Keratinocyte (primary cell): Measurements from ENCODE around the gene MFAP2. TPM values are rescaled to one million over a fixed set of nuclear protein-coding genes. Genes with fewer than 3 reads are reported as not detected.

ENCODE experiments used
- DNase-seq: peaks from one replicate; pipeline ENCODE4 v3.0.0-alpha.2; 2011; ENCODE audit warnings: low read depth, missing footprints, low spot score
- FAIRE-seq: peaks from 2 replicates; lab custom pipeline; 2011; peaks lifted over from hg19 to GRCh38; lab: Jason Lieb, UNC
- H2AFZ ChIP-seq: 2 replicates; pipeline ENCODE4 v1.6.0; 2012; ENCODE audit warnings: low read length, control low read depth, inconsistent platforms; ENCODE audit not compliant: control insufficient read depth
- H3K27ac ChIP-seq: 2 replicates; pipeline ENCODE4 v1.5.1; 2011; ENCODE audit warnings: low read length; ENCODE audit not compliant: control insufficient read depth, insufficient read depth
- H3K27me3 ChIP-seq: 3 replicates; pipeline ENCODE4 v1.6.0; 2011; ENCODE audit warnings: low read length; ENCODE audit not compliant: control insufficient read depth, insufficient read depth; ENCODE audit errors: extremely low read depth
- H3K36me3 ChIP-seq, 2 experiments: 2 replicates in 1 of 2; 3 replicates in 1 of 2; pipeline ENCODE4 v1.5.1; 2011; ENCODE audit warnings: low read length in 2 of 2, mild to moderate bottlenecking in 1 of 2; ENCODE audit not compliant: control insufficient read depth in 2 of 2, insufficient read depth in 2 of 2; ENCODE audit errors: extremely low read depth in 1 of 2
- H3K4me1 ChIP-seq: 3 replicates; pipeline ENCODE4 v1.5.1; 2011; ENCODE audit warnings: low read length; ENCODE audit not compliant: control insufficient read depth, insufficient read depth; ENCODE audit errors: extremely low read depth
- H3K4me2 ChIP-seq: 3 replicates; pipeline ENCODE4 v1.6.0; 2011; ENCODE audit warnings: low read depth, low read length; ENCODE audit not compliant: control insufficient read depth, insufficient read depth; ENCODE audit errors: extremely low read depth
- H3K4me3 ChIP-seq, 3 experiments: fragments of 200-600 bp in 1 of 3; sonication (generic) in 1 of 3; 2 replicates in 2 of 3; 3 replicates in 1 of 3; pipeline ENCODE4 v1.5.1; 2011 to 2016; ENCODE audit warnings: low read length in 3 of 3, mild to moderate bottlenecking in 3 of 3, control low read depth in 2 of 3, inconsistent platforms in 1 of 3, low read depth in 1 of 3, mixed read lengths in 1 of 3, mixed run types in 1 of 3, moderate library complexity in 1 of 3; ENCODE audit not compliant: control insufficient read depth in 2 of 3, insufficient read depth in 2 of 3; ENCODE audit errors: extremely low read depth in 1 of 3
- H3K79me2 ChIP-seq: 2 replicates; pipeline ENCODE4 v1.6.0; 2012; ENCODE audit warnings: low read length; ENCODE audit not compliant: control insufficient read depth, insufficient read depth
- H3K9ac ChIP-seq: 3 replicates; pipeline ENCODE4 v1.6.0; 2011; ENCODE audit warnings: low read length; ENCODE audit not compliant: control insufficient read depth, insufficient read depth; ENCODE audit errors: extremely low read depth
- H3K9me1 ChIP-seq: 3 replicates; pipeline ENCODE4 v1.6.0; 2011; ENCODE audit warnings: low read length; ENCODE audit not compliant: control insufficient read depth, insufficient read depth; ENCODE audit errors: extremely low read depth
- H3K9me3 ChIP-seq: 2 replicates; pipeline ENCODE4 v1.5.1; 2012; ENCODE audit warnings: low read depth, low read length; ENCODE audit not compliant: control insufficient read depth
- H4K20me1 ChIP-seq: 3 replicates; pipeline ENCODE4 v1.6.0; 2011; ENCODE audit warnings: low read length; ENCODE audit not compliant: control insufficient read depth, insufficient read depth; ENCODE audit errors: extremely low read depth
- EZH2 ChIP-seq: IDR thresholded peaks from one replicate; pipeline ENCODE4 v1.6.1; 2012; ENCODE audit warnings: inconsistent platforms, mild to moderate bottlenecking, low read length, moderate library complexity
- dilution Hi-C: fragments of 300-500 bp; cut with MboI; formaldehyde crosslinking; loops from one replicate; pipeline ENCODE4 v1.7.0; 2020; ENCODE audit warnings: low sequenced_read_pairs; ENCODE audit not compliant: extremely low pct_ligation_motif_present
- polyA plus RNA-seq, 5 experiments: library from polyadenylated mRNA; depleted of rRNA in 3 of 5; stranded (reverse) in 3 of 5; stranded (forward) in 1 of 5; unstranded in 1 of 5; fragments of >200 nt; gene quantifications; 1 replicate in 1 of 5; 2 replicates in 3 of 5; 3 replicates in 1 of 5; pipeline versions ENCODE4 v1.2.1 to v1.2.3, GENCODE V29; 2011 to 2012; ENCODE audit warnings: missing spikeins in 2 of 5, low read depth in 1 of 5, low replicate concordance in 1 of 5
- TF ChIP-seq, protein P1 (sequence below), 3 experiments: IDR thresholded peaks in 1 of 3; conservative IDR thresholded peaks in 1 of 3; optimal IDR thresholded peaks in 1 of 3; 2 replicates in 2 of 3; 3 replicates in 1 of 3; pipeline versions ENCODE3 to v1.5.1; 2011; ENCODE audit warnings: low read length in 3 of 3, mild to moderate bottlenecking in 3 of 3, moderate library complexity in 2 of 3, control low read depth in 1 of 3, inconsistent platforms in 1 of 3; ENCODE audit not compliant: insufficient read depth in 2 of 3; ENCODE audit errors: extremely low read depth in 1 of 3

Gene MFAP2
- polyA plus RNA-seq, 1 donor (not counting 4 experiments of a cell fraction or from before 2014, with no cell fraction given), result 34.6 TPM

DNA sequence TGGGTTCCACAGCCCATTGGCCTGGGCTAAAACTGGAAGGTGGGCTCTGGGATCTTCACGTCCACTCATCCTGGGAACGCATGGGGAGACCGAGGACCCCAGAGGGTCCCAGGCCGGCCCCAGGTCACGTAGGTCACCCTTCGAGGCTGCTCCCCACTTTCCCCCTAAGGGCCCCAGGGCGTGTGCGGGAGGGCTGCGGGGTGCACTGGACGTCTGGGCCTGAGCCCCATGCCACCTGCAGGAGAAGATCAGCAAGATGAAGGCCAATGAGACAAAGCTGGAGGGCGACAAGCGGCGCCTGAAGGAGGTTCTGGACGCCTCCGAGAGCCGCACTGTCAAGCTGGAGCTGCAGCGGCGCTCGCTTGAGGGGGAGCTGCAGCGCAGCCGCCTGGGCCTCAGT is 12.5 kb downstream of the MFAP2 start:
- Histone ChIP-seq H3K79me2 (no peaks in the 10 kb centered on the region), H3K9me1 (no peaks in the 10 kb centered on the region), H2AFZ (no peak overlapping the region), H3K36me3 (peaks cover 5% of the 10 kb centered on the region in 2 experiments), H3K4me1 (peaks cover 4% of the 10 kb centered on the region), H4K20me1 (no peaks in the 10 kb centered on the region), H3K27me3 (no peaks in the 10 kb centered on the region), H3K4me3 (no peak overlapping the region), H3K27ac (no peak overlapping the region), H3K4me2 (no peak overlapping the region), H3K9ac (no peak overlapping the region), H3K9me3 (no peaks in the 10 kb centered on the region)
- FAIRE-seq (no peak), DNase-seq (no peak)
- dilution Hi-C loops, result no loop called here
- TF ChIP-seq EZH2, result no peak
- TF ChIP-seq, protein P1, sequence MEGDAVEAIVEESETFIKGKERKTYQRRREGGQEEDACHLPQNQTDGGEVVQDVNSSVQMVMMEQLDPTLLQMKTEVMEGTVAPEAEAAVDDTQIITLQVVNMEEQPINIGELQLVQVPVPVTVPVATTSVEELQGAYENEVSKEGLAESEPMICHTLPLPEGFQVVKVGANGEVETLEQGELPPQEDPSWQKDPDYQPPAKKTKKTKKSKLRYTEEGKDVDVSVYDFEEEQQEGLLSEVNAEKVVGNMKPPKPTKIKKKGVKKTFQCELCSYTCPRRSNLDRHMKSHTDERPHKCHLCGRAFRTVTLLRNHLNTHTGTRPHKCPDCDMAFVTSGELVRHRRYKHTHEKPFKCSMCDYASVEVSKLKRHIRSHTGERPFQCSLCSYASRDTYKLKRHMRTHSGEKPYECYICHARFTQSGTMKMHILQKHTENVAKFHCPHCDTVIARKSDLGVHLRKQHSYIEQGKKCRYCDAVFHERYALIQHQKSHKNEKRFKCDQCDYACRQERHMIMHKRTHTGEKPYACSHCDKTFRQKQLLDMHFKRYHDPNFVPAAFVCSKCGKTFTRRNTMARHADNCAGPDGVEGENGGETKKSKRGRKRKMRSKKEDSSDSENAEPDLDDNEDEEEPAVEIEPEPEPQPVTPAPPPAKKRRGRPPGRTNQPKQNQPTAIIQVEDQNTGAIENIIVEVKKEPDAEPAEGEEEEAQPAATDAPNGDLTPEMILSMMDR (optimal IDR thresholded peaks at IDR 0.05 in 1 of 3, IDR thresholded peaks at IDR 0.05 in 1 of 3, conservative IDR thresholded peaks at IDR 0.05 in 1 of 3; ENCODE audit: extremely low read depth in 1 of 3, insufficient read depth in 2 of 3, low read length in 3 of 3), result no peak

DNA sequence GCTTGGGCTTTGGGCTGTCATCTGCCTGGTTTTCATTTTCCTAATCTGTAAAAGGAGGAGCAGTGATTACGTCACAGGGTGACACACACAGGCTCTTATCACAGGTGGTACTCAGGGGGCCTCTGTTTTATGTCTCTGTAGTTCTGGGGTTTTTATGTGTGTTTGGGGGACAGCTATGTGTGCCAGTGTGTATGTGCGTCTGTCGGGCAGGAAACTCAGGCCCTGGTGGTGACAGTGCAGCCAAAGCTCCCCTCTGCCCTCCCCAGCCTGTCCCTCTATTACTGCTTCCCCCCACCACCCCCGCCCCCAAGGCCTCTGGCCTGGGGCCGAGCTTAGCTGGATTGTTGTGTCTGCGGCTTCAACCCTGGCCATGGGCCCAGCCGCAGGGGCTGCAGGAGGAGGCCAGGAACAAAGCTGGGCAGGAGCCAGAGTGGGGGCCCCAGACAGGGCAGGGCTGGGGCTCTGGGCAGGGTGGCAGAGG is 13.3 kb downstream of the MFAP2 start:
- dilution Hi-C loops, result no loop called here
- Histone ChIP-seq H4K20me1 (no peaks in the 10 kb centered on the region), H3K9me3 (no peaks in the 10 kb centered on the region), H3K4me2 (no peak overlapping the region), H3K4me1 (peaks cover 4% of the 10 kb centered on the region), H3K79me2 (no peaks in the 10 kb centered on the region), H3K9ac (no peak overlapping the region), H3K9me1 (no peaks in the 10 kb centered on the region), H3K27ac (no peak overlapping the region), H2AFZ (no peak overlapping the region), H3K4me3 (no peak overlapping the region), H3K36me3 (peaks cover 5% of the 10 kb centered on the region in 2 experiments), H3K27me3 (no peaks in the 10 kb centered on the region)
- TF ChIP-seq EZH2, result no peak
- TF ChIP-seq, protein P1 (optimal IDR thresholded peaks at IDR 0.05 in 1 of 3, IDR thresholded peaks at IDR 0.05 in 1 of 3, conservative IDR thresholded peaks at IDR 0.05 in 1 of 3; ENCODE audit: extremely low read depth in 1 of 3, insufficient read depth in 2 of 3, low read length in 3 of 3), result no peak
- DNase-seq (no peak), FAIRE-seq (no peak)
